Adrenal gland (tissue), 5 donors: ENCODE results near the gene DPM2.

Experiments used
- POLR2A ChIP-seq, 2 donors: fragments of 450-650 bp; IDR thresholded peaks; one replicate each; pipeline ENCODE4 v1.6.1; 2017; ENCODE audit warnings: antibody characterized with exemption in 2 of 2, mild to moderate bottlenecking in 2 of 2, moderate library complexity in 1 of 2
- TF ChIP-seq, protein P1 (sequence below), 6 experiments: fragments of 450-650 bp in 4 of 6; fragments of 200-600 bp in 2 of 6; sonication (generic) in 1 of 6; IDR thresholded peaks; 1 replicate in 5 of 6; 2 replicates in 1 of 6; pipeline versions ENCODE4 v1.5.1 to v1.8.0; 2016 to 2021; ENCODE audit warnings: antibody characterized with exemption in 6 of 6, mild to moderate bottlenecking in 2 of 6, moderate library complexity in 1 of 6
- donor health status: DM: no; HTN: no; CAD: no.

DNA sequence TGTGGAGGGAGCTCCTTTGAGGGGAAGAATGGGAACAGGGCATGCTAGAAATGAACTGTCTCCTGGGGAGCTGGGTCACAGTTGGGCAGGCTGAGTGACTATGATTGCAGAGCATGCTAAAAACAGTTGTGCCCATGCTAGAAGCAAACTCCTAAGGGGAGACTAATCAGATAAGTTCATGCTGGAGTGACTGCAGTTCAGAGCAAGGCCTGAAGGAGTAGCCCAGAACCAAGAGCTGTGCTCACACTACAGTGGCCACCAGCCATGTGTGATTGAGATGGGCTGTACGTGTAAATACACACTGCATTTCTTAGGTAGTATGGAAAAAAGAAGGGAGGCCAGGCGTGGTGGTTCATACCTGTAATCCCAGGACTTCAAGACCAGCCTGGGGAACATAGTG is 49.9 kb downstream of the DPM2 start:
- TF ChIP-seq, protein P1, sequence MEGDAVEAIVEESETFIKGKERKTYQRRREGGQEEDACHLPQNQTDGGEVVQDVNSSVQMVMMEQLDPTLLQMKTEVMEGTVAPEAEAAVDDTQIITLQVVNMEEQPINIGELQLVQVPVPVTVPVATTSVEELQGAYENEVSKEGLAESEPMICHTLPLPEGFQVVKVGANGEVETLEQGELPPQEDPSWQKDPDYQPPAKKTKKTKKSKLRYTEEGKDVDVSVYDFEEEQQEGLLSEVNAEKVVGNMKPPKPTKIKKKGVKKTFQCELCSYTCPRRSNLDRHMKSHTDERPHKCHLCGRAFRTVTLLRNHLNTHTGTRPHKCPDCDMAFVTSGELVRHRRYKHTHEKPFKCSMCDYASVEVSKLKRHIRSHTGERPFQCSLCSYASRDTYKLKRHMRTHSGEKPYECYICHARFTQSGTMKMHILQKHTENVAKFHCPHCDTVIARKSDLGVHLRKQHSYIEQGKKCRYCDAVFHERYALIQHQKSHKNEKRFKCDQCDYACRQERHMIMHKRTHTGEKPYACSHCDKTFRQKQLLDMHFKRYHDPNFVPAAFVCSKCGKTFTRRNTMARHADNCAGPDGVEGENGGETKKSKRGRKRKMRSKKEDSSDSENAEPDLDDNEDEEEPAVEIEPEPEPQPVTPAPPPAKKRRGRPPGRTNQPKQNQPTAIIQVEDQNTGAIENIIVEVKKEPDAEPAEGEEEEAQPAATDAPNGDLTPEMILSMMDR (IDR thresholded peaks at IDR 0.05) = no peak
- TF ChIP-seq POLR2A (IDR thresholded peaks at IDR 0.05) = no peak
